Lung (tissue), 12 donors: ENCODE measurements around the gene RXFP1. TPM values are rescaled to one million over a fixed set of nuclear protein-coding genes. Genes with fewer than 3 reads are reported as not detected.

ENCODE experiments used
- ATAC-seq: fragments of 200-7000 bp; cut with Tn5 transposase; one replicate; pipeline ENCODE4 v1.9.1; 2020; ENCODE audit warnings: moderate number of reproducible peaks; ENCODE audit not compliant: insufficient read depth, low FRiP score
- DNase-seq, 3 donors: peaks; one replicate each; pipeline ENCODE4 v3.0.0-alpha.2; 2013 to 2017
- H3K27ac ChIP-seq, 2 donors: one replicate each; pipeline ENCODE4 v1.5.1; 2013; ENCODE audit warnings: mild to moderate bottlenecking in 2 of 2, moderate library complexity in 2 of 2, control low read depth in 1 of 2, inconsistent platforms in 1 of 2, low read depth in 1 of 2, low read length in 1 of 2
- H3K27me3 ChIP-seq, 3 donors: one replicate each; pipeline ENCODE4 v1.5.1; 2013; ENCODE audit warnings: low read length in 2 of 3; ENCODE audit not compliant: control insufficient read depth in 3 of 3, insufficient read depth in 3 of 3
- H3K36me3 ChIP-seq, 4 donors: one replicate each; pipeline ENCODE4 v1.5.1; 2013; ENCODE audit warnings: low read length in 4 of 4, mild to moderate bottlenecking in 1 of 4, moderate library complexity in 1 of 4; ENCODE audit not compliant: control insufficient read depth in 4 of 4, insufficient read depth in 4 of 4
- H3K4me1 ChIP-seq, 5 donors: one replicate each; pipeline ENCODE4 v1.5.1; 2013; ENCODE audit warnings: low read length in 5 of 5, mild to moderate bottlenecking in 2 of 5, moderate library complexity in 1 of 5; ENCODE audit not compliant: control insufficient read depth in 5 of 5, insufficient read depth in 5 of 5
- H3K4me3 ChIP-seq: one replicate; pipeline ENCODE4 v1.5.1; 2013; ENCODE audit warnings: mild to moderate bottlenecking, control low read depth, moderate library complexity
- H3K9ac ChIP-seq, 2 donors: one replicate each; pipeline ENCODE4 v1.5.1; 2013; ENCODE audit warnings: low read length in 2 of 2, control low read depth in 1 of 2; ENCODE audit not compliant: insufficient read depth in 1 of 2
- H3K9me3 ChIP-seq, 4 donors: one replicate each; pipeline ENCODE4 v1.5.1; 2013; ENCODE audit warnings: low read length in 3 of 4, mild to moderate bottlenecking in 1 of 4, moderate library complexity in 1 of 4; ENCODE audit not compliant: control insufficient read depth in 4 of 4, insufficient read depth in 3 of 4
- WGBS, 2 donors: extraction: QIAGEN DNeasy Blood & Tissue Kit; methylation state at CpG; one replicate each; pipeline ENCODE4 v1.1.7; 2013; 5-methylcytosine and 5-hydroxymethylcytosine counted together
- polyA plus RNA-seq, 2 donors: library from polyadenylated mRNA; stranded (reverse); fragments of 200-250 nt; gene quantifications; one replicate each; pipeline ENCODE4 v1.2.1, GENCODE V29; 2013
- total RNA-seq, 2 donors: library from RNA; depleted of rRNA in 1 of 2; stranded (reverse); fragments of >200 nt in 1 of 2; gene quantifications; one replicate each; pipeline ENCODE4 v1.2.1, GENCODE V29; 2014 to 2021
- TF ChIP-seq, protein P1 (sequence below): IDR thresholded peaks from 2 replicates; pipeline ENCODE4 v1.5.1; 2012; ENCODE audit warnings: mild to moderate bottlenecking; ENCODE audit errors: control extremely low read depth, extremely low read depth
- donor health status: control.
- donor health status: control.
- donor health status: Bipolar disorder and iron deficiency.
- donor health status: healthy.
- donor health status: DM: yes; HTN: yes; CAD: no.

The RXFP1 gene
- total and polyA plus RNA-seq, 4 donors = 1.5 to 10.7 (median 2.6) TPM

DNA sequence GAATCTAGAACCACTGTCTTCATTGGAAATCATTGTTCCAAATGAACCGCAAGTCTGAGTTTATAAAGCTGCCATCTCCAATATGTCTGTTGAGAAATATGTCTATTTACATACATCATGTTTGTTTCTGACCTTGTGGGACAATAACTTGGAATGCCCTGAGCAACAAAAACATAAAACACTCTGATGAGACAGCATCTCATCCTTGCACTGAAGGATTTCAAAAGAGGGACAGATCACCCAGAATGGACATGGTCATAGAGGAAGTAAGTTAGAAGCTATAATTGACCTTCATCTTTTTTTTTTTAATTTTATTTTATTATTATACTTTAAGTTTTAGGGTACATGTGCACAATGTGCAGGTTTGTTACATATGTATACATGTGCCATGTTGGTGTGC lies 22.5 kb downstream of the RXFP1 start:
- ATAC-seq (no peak), DNase-seq (no peak)
- H3K4me1 ChIP-seq = no peaks in the 10 kb centered on the region
- TF ChIP-seq, protein P1, sequence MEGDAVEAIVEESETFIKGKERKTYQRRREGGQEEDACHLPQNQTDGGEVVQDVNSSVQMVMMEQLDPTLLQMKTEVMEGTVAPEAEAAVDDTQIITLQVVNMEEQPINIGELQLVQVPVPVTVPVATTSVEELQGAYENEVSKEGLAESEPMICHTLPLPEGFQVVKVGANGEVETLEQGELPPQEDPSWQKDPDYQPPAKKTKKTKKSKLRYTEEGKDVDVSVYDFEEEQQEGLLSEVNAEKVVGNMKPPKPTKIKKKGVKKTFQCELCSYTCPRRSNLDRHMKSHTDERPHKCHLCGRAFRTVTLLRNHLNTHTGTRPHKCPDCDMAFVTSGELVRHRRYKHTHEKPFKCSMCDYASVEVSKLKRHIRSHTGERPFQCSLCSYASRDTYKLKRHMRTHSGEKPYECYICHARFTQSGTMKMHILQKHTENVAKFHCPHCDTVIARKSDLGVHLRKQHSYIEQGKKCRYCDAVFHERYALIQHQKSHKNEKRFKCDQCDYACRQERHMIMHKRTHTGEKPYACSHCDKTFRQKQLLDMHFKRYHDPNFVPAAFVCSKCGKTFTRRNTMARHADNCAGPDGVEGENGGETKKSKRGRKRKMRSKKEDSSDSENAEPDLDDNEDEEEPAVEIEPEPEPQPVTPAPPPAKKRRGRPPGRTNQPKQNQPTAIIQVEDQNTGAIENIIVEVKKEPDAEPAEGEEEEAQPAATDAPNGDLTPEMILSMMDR = no peak
- H3K4me3 ChIP-seq = no peak overlapping the region
- no peak overlapping the region for H3K9ac ChIP-seq
- no peaks in the 10 kb centered on the region for H3K36me3 ChIP-seq
- H3K27me3 ChIP-seq = no peaks in the 10 kb centered on the region
- 80 to 100% methylated on average over 1 of the region's 1 CpG for WGBS, 2 donors
- H3K27ac ChIP-seq = no peak overlapping the region
- H3K9me3 ChIP-seq = no peaks in the 10 kb centered on the region

DNA sequence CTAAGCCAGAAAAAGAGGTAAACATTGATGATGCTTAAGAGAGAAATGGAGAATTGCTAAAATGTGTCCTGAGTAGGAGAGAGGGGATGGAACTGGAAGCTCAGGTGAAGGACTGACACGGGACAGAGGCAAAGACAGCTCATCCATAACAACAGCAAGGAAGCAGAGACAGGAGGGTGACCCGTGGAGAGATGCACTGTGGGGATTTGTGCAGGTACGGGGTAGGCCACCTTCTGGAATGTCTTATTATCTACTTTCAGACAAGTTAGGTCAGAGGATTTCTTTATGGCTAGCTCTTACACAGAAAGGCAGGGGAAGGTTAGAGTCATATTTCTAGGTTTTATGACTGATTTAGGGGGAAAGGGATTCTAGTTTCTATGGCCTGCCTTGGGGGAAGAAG lies 31.7 kb downstream of the RXFP1 start:
- TF ChIP-seq, protein P1 = no peak
- Histone ChIP-seq H3K9ac (no peak overlapping the region), H3K27me3 (no peaks in the 10 kb centered on the region), H3K27ac (no peak overlapping the region), H3K4me3 (no peak overlapping the region), H3K36me3 (no peaks in the 10 kb centered on the region), H3K4me1 (no peaks in the 10 kb centered on the region), H3K9me3 (no peaks in the 10 kb centered on the region)
- 83 to 89% methylated on average over 3 of the region's 3 CpGs for WGBS, 2 donors
- no peak for ATAC-seq
- DNase-seq = no peak

DNA sequence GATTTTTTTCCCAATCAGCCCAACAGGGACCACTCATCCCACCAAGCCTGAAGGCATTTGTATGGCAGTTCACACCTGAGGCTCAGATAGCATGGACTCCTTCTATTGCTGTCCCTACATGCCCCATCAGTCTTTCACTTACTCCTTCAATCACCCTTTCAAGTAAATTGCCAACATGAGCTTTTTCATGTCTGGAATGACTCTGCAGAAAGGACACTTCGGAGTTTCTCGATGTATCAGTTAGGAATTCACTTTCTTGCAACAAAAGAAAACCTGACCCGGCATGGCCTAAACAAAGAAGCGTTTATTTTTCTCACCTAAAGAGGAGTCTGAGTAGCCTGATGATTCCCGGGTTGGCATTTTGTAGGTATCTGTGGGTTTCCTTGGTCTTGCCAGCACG lies 38.6 kb downstream of the RXFP1 start:
- H3K27ac ChIP-seq = no peak overlapping the region
- ATAC-seq = no peak
- no peaks in the 10 kb centered on the region for H3K27me3 ChIP-seq
- no peak for DNase-seq
- H3K36me3 ChIP-seq = no peaks in the 10 kb centered on the region
- TF ChIP-seq, protein P1 = no peak
- WGBS, 2 donors = 83 to 90% methylated on average over 6 of the region's 6 CpGs
- H3K9me3 ChIP-seq = no peaks in the 10 kb centered on the region
- no peak overlapping the region for H3K4me3 ChIP-seq
- no peak overlapping the region for H3K9ac ChIP-seq
- H3K4me1 ChIP-seq = peaks cover 0 to 2% (median 0%) of the 10 kb centered on the region in 5 donors

DNA sequence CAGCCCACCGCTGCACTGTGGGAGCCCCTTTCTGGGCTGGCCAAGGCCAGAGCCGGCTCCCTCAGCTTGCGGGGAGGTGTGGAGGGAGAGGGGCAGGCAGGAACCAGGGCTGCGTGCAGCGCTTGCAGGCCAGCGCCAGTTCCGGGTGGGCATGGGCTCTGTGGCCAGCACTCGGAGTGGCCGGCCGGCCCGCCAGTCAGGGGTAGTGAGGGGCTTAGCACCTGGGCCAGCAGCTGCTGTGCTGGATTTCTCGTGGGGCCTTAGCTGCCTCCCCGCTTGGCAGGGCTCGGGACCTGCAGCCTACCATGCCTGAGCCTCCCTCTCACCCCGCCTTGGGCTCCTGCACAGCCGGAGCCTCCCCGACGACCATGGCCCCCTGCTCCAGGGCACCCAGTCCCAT lies 45.2 kb downstream of the RXFP1 start:
- TF ChIP-seq, protein P1 = no peak
- peaks cover 0 to 4% (median 0%) of the 10 kb centered on the region in 4 donors for H3K9me3 ChIP-seq

More for the DNA sequence above, 45.2 kb downstream of the RXFP1 start:
- Histone ChIP-seq H3K9ac (no peak overlapping the region), H3K27me3 (no peaks in the 10 kb centered on the region), H3K36me3 (no peaks in the 10 kb centered on the region), H3K4me1 (no peaks in the 10 kb centered on the region), H3K27ac (no peak overlapping the region), H3K4me3 (no peak overlapping the region)
- 97% methylated on average over 16 to 18 of the region's 18 CpGs for WGBS, 2 donors
- DNase-seq (no peak), ATAC-seq (no peak)
